ENCODE data around the gene EEFSEC. TPM values are rescaled to one million over a fixed set of nuclear protein-coding genes. Genes with fewer than 3 reads are reported as not detected.
A peak's percentile ranks its signal among the peaks of the same experiment; 100 is the strongest.

EEFSEC gene
- total RNA-seq, 6 donors from 2014 or later, result 14.9 to 38.8 (median 17.9) TPM

GRCh38 chr3:128113817-128114794, 39.2 kb upstream of the EEFSEC start:
- ATAC-seq (ENCODE audit: low FRiP score in 2 of 2) (no peak), DNase-seq (no peak)
- Histone ChIP-seq H3K4me3 (no peak overlapping the region), H3K4me1 (no peaks in the 10 kb centered on the region), H3K27me3 (no peaks in the 10 kb centered on the region), H3K27ac (no peak overlapping the region), H3K36me3 (peaks cover 4 to 52% (median 9%) of the 10 kb centered on the region in 4 donors), H3K9me3 (no peaks in the 10 kb centered on the region)
- WGBS, 2 donors, result 85 to 88% methylated on average over 9 of the region's 9 CpGs
- TF ChIP-seq POLR2A (IDR thresholded peaks at IDR 0.05) (no peak), CTCF (IDR thresholded peaks at IDR 0.05) (no peak), EP300 (IDR thresholded peaks at IDR 0.05) (no peak), POLR2AphosphoS5 (IDR thresholded peaks at IDR 0.05) (no peak)

- no peak for ATAC-seq (ENCODE audit: low FRiP score in 2 of 2)
- Histone ChIP-seq H3K36me3 (peaks cover 0 to 17% (median 0%) of the 10 kb centered on the region in 4 donors), H3K27ac (no peak overlapping the region), H3K27me3 (no peaks in the 10 kb centered on the region), H3K9me3 (no peaks in the 10 kb centered on the region), H3K4me3 (no peak overlapping the region), H3K4me1 (peaks cover 4 to 18% (median 12%) of the 10 kb centered on the region in 4 donors)
- DNase-seq, result no peak
- 95 to 100% methylated on average over 1 of the region's 1 CpG for WGBS, 2 donors
- no peak for TF ChIP-seq EP300 (IDR thresholded peaks at IDR 0.05)
- no peak for TF ChIP-seq CTCF (IDR thresholded peaks at IDR 0.05)
- TF ChIP-seq POLR2AphosphoS5 (IDR thresholded peaks at IDR 0.05), result no peak
- TF ChIP-seq POLR2A (IDR thresholded peaks at IDR 0.05), result no peak
These were observed 31.3 kb upstream of the EEFSEC start for GRCh38 chr3:128122013-128122412.

- H3K4me3 ChIP-seq, result peak overlapping the region; percentile 81 to 95 (median 84)
- no peaks in the 10 kb centered on the region for H3K27me3 ChIP-seq
- H3K27ac ChIP-seq, result peak overlapping the region; percentile 72 to 89 (median 77)
- no peaks in the 10 kb centered on the region for H3K9me3 ChIP-seq
- H3K4me1 ChIP-seq, result peaks cover 4 to 18% (median 12%) of the 10 kb centered on the region in 4 donors
- no peak for ATAC-seq (ENCODE audit: low FRiP score in 2 of 2)
- peaks cover 0 to 8% (median 0%) of the 10 kb centered on the region in 4 donors for H3K36me3 ChIP-seq
- TF ChIP-seq CTCF (IDR thresholded peaks at IDR 0.05), result no peak
- no peak for TF ChIP-seq POLR2A (IDR thresholded peaks at IDR 0.05)
- TF ChIP-seq POLR2AphosphoS5 (IDR thresholded peaks at IDR 0.05), result no peak
- no peak for TF ChIP-seq EP300 (IDR thresholded peaks at IDR 0.05)
- DNase-seq, result no peak
- 3 to 7% methylated on average over 8 to 22 of the region's 22 CpGs for WGBS, 2 donors
These were observed 30.1 kb upstream of the EEFSEC start for GRCh38 chr3:128123156-128123537.

GRCh38 chr3:128123538-128124368, 29.5 kb upstream of the EEFSEC start, which contains the start of gene RUVBL1:
RUVBL1 (minus strand) TSS chr3:128123812; CDS start chr3:128123724, 88 bp downstream.
- DNase-seq (peak; percentile 97 to 99), ATAC-seq (ENCODE audit: low FRiP score in 2 of 2) (peak; percentile 100)
- Histone ChIP-seq H3K4me1 (peaks cover 4 to 18% (median 12%) of the 10 kb centered on the region in 4 donors), H3K36me3 (peaks cover 0 to 2% (median 0%) of the 10 kb centered on the region in 4 donors), H3K27ac (peak within 1 kb of the TSS; percentile 72 to 89 (median 77)), H3K4me3 (peak within 1 kb of the TSS; percentile 81 to 95 (median 84)), H3K9me3 (no peaks in the 10 kb centered on the region), H3K27me3 (no peaks in the 10 kb centered on the region)
- TF ChIP-seq POLR2A (IDR thresholded peaks at IDR 0.05), result peak in 2 of 4 donors; percentile 19 to 60
- no peak for TF ChIP-seq CTCF (IDR thresholded peaks at IDR 0.05)
- peak; percentile 55 to 57 for TF ChIP-seq POLR2AphosphoS5 (IDR thresholded peaks at IDR 0.05)
- TF ChIP-seq EP300 (IDR thresholded peaks at IDR 0.05), result peak in 2 of 4 donors; percentile 63 to 64
- WGBS, 2 donors, result 4 to 13% methylated on average over 10 to 44 of the region's 47 CpGs
